WTC11 (cell line): ENCODE data around the gene COX7B. TPM values are rescaled to one million over a fixed set of nuclear protein-coding genes. Genes with fewer than 3 reads are reported as not detected.

Source experiments
- ATAC-seq: fragments of 200-7000 bp; cut with Tn5 transposase; 2 replicates; pipeline ENCODE4 v1.10.0; 2021; ENCODE audit warnings: mild to moderate bottlenecking, moderate library complexity
- CTCF ChIA-PET: fragments of 300-600 bp; sonication (Branson Sonifier 250); formaldehyde crosslinking; loops from one replicate; lab custom pipeline; 2021; ENCODE audit warnings: antibody characterized with exemption; lab: Charles Lee
- POLR2A ChIA-PET: fragments of 350-600 bp; sonication (Branson Sonifier 250); formaldehyde crosslinking; loops from one replicate; lab custom pipeline; 2021; ENCODE audit warnings: antibody characterized with exemption; lab: Charles Lee
- DNase-seq: peaks from one replicate; pipeline ENCODE4 v3.0.0; 2021; ENCODE audit warnings: low spot score
- H3K27ac Mint-ChIP-seq: 2 replicates; pipeline ENCODE4 v1.8.0; 2021; ENCODE audit warnings: mixed read lengths
- H3K27me3 Mint-ChIP-seq: 2 replicates; pipeline ENCODE4 v1.8.0; 2021; ENCODE audit warnings: low read depth, mild to moderate bottlenecking, moderate library complexity, mixed read lengths
- H3K36me3 Mint-ChIP-seq: 2 replicates; pipeline ENCODE4 v1.8.0; 2021; ENCODE audit warnings: mixed read lengths
- H3K4me1 Mint-ChIP-seq: 2 replicates; pipeline ENCODE4 v1.8.0; 2022; ENCODE audit warnings: mixed read lengths
- H3K4me3 Mint-ChIP-seq: 2 replicates; pipeline ENCODE4 v1.8.0; 2021; ENCODE audit warnings: mild to moderate bottlenecking, moderate library complexity, mixed read lengths
- H3K9me3 Mint-ChIP-seq: 2 replicates; pipeline ENCODE4 v1.8.0; 2021; ENCODE audit warnings: mixed read lengths
- ARID4B ChIP-seq: sonication (generic); formaldehyde crosslinking; IDR thresholded peaks from 2 replicates; pipeline ENCODE4 v1.8.0; 2023; ENCODE audit warnings: missing genetic modification reagents, mild to moderate bottlenecking, borderline replicate concordance
- CREM ChIP-seq: sonication (generic); formaldehyde crosslinking; IDR thresholded peaks from 2 replicates; pipeline ENCODE4 v1.8.1; 2022; ENCODE audit warnings: mild to moderate bottlenecking, missing genetic modification reagents, moderate library complexity
- E2F4 ChIP-seq: sonication (generic); formaldehyde crosslinking; IDR thresholded peaks from 2 replicates; pipeline ENCODE4 v1.8.1; 2022; ENCODE audit warnings: low read depth, mild to moderate bottlenecking, moderate library complexity, missing genetic modification reagents, borderline replicate concordance
- ETV6 ChIP-seq: sonication (generic); formaldehyde crosslinking; IDR thresholded peaks from 2 replicates; pipeline ENCODE4 v1.8.1; 2022; ENCODE audit warnings: mild to moderate bottlenecking, missing genetic modification reagents
- NFYB ChIP-seq: sonication (generic); formaldehyde crosslinking; conservative IDR thresholded peaks from 2 replicates; pipeline ENCODE4 v1.8.0; 2022; ENCODE audit warnings: low read depth, missing genetic modification reagents
- RELA ChIP-seq: sonication (generic); formaldehyde crosslinking; IDR thresholded peaks from 2 replicates; pipeline ENCODE4 v1.8.1; 2022; ENCODE audit warnings: missing genetic modification reagents, mild to moderate bottlenecking, borderline replicate concordance
- SP1 ChIP-seq: sonication (generic); formaldehyde crosslinking; conservative IDR thresholded peaks from 2 replicates; pipeline ENCODE4 v1.8.1; 2022; ENCODE audit warnings: missing genetic modification reagents
- ZBTB21 ChIP-seq: sonication (generic); formaldehyde crosslinking; IDR thresholded peaks from 2 replicates; pipeline ENCODE4 v1.8.1; 2023; ENCODE audit warnings: mild to moderate bottlenecking, missing genetic modification reagents, borderline replicate concordance
- ZNF512 ChIP-seq: sonication (generic); formaldehyde crosslinking; IDR thresholded peaks from 2 replicates; pipeline ENCODE4 v1.8.1; 2022; ENCODE audit warnings: missing genetic modification reagents, borderline replicate concordance
- total RNA-seq: library from RNA; stranded (reverse); gene quantifications from 3 replicates; pipeline ENCODE4 v1.2.3, GENCODE V29; 2021
- TF ChIP-seq, protein P1 (sequence below): sonication (generic); formaldehyde crosslinking; IDR thresholded peaks from 2 replicates; pipeline ENCODE4 v1.8.0; 2022; ENCODE audit warnings: missing genetic modification reagents

COX7B gene
- total RNA-seq, 1 experiment from 2014 or later: 281 TPM

GRCh38 chrX:77893713-77894112 lies 5.6 kb upstream of the COX7B start:
- Mint-ChIP-seq H3K9me3 (no peaks in the 10 kb centered on the region), H3K36me3 (peaks cover 8% of the 10 kb centered on the region), H3K27ac (no peak overlapping the region), H3K27me3 (no peaks in the 10 kb centered on the region), H3K4me1 (no peaks in the 10 kb centered on the region)
- no peak for DNase-seq
- ChIA-PET CTCF (no interaction called here), POLR2A (no interaction called here)
- TF ChIP-seq E2F4 (CRISPR knock-in tag) (no peak), RELA (CRISPR knock-in tag) (no peak), ZBTB21 (no peak), ZNF512 (CRISPR knock-in tag) (no peak)
- TF ChIP-seq, all 79 proteins: peak for 0
- no peak for ATAC-seq
- peak overlapping the region; percentile 14; the same call in 1 of the 2 replicates for H3K4me3 Mint-ChIP-seq

DNA sequence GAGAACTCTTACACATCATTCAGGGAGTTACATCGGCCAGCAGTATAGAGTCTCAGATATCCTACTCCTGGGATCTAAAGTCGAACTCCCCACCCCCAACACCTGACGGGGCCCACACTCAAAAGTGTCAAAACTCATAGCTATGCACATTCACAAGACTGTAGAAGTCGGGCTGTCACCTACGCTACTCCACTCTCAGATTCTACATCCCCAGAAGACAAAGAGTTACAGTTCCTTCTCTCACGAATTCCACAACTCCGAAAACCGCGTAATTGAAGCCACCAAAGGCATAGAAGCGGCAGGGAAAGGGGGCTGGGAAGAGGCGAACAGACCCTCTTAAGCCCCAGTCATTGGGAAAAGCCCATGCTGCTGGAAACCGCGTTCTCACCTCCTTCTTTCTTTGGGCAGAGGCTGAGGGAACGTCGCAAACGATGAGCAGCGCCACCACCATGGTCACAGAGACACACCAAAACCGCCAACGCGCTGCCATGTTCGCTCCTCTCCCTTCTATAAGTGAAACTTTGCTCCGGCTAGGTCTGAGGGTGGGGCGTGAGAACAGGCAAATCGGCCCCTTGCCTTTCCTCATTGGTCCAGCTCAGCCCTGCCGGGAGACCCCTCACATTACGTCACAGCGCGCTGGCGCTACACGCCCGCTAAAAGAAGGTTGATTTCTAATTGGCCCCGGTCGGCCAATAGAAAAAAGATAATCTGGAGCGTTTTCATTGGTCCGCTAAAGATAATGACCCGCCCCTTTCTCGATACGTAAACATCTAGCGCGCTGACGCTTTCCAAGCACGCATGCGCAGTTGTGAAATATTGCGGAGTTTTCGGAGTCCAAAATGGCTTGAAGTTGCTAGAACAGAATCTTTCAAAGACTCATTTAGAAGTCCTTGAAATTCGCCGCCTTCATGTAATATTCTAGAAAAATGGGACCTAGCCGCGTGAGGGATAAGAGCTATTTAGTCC lies 4.1 kb upstream of the COX7B start, which contains the start of gene MAGT1:
Gene MAGT1, minus strand, starts transcription at position 515 of the 966 bp plus-strand sequence. Its CDS starts 25 bp downstream, at position 490.
- CTCF ChIA-PET: no interaction called here
- Mint-ChIP-seq H3K27me3 (no peaks in the 10 kb centered on the region), H3K27ac (peak within 1 kb of the TSS; percentile 100), H3K4me3 (peak within 1 kb of the TSS; percentile 97), H3K9me3 (no peaks in the 10 kb centered on the region), H3K4me1 (no peaks in the 10 kb centered on the region), H3K36me3 (peaks cover 9% of the 10 kb centered on the region)
- ATAC-seq: peak; percentile 93
- POLR2A ChIA-PET: interaction anchor here (0.6 to 1.0 kb wide), 3 partner anchors 117 to 212 kb away, joined by 3 read pairs; no protein-coding TSS in a partner anchor
- TF ChIP-seq CREM (CRISPR knock-in tag) (peak; percentile 63; the same call in 1 of the 2 replicates), ARID4B (CRISPR knock-in tag) (0 out of 2 replicates have a peak, but pooled peaks have one; percentile 35), ETV6 (CRISPR knock-in tag) (no peak), NFYB (CRISPR knock-in tag) (peak; percentile 51; the same call in 1 of the 2 replicates), SP1 (CRISPR knock-in tag) (peak; percentile 59)
- TF ChIP-seq, protein P1, sequence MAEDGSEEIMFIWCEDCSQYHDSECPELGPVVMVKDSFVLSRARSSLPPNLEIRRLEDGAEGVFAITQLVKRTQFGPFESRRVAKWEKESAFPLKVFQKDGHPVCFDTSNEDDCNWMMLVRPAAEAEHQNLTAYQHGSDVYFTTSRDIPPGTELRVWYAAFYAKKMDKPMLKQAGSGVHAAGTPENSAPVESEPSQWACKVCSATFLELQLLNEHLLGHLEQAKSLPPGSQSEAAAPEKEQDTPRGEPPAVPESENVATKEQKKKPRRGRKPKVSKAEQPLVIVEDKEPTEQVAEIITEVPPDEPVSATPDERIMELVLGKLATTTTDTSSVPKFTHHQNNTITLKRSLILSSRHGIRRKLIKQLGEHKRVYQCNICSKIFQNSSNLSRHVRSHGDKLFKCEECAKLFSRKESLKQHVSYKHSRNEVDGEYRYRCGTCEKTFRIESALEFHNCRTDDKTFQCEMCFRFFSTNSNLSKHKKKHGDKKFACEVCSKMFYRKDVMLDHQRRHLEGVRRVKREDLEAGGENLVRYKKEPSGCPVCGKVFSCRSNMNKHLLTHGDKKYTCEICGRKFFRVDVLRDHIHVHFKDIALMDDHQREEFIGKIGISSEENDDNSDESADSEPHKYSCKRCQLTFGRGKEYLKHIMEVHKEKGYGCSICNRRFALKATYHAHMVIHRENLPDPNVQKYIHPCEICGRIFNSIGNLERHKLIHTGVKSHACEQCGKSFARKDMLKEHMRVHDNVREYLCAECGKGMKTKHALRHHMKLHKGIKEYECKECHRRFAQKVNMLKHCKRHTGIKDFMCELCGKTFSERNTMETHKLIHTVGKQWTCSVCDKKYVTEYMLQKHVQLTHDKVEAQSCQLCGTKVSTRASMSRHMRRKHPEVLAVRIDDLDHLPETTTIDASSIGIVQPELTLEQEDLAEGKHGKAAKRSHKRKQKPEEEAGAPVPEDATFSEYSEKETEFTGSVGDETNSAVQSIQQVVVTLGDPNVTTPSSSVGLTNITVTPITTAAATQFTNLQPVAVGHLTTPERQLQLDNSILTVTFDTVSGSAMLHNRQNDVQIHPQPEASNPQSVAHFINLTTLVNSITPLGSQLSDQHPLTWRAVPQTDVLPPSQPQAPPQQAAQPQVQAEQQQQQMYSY (CRISPR knock-in tag): no peak
- DNase-seq: peak; percentile 86
